ENCODE data around the gene ADRB1.

The ADRB1 gene

DNA sequence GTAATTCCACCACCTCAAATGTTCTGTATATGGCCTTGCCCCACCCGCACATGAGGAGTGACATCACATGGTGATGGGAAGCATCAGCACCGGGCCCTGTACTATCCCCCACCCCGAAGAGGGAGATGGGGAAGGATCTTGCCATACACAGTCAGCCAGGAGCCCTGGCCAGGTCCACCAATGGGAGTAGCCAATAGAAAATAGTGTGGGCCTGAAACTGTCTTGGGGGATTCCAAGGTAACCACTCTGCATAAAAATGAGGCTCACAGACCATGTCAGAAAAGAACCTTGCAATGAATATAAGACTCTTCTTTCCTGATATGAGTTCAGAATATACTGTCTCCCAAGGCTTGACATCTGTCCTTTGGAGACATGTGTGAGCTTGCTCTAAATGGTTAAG lies 51.1 kb downstream of the ADRB1 start:
- no peak for DNase-seq (ENCODE audit: low read depth)

DNA sequence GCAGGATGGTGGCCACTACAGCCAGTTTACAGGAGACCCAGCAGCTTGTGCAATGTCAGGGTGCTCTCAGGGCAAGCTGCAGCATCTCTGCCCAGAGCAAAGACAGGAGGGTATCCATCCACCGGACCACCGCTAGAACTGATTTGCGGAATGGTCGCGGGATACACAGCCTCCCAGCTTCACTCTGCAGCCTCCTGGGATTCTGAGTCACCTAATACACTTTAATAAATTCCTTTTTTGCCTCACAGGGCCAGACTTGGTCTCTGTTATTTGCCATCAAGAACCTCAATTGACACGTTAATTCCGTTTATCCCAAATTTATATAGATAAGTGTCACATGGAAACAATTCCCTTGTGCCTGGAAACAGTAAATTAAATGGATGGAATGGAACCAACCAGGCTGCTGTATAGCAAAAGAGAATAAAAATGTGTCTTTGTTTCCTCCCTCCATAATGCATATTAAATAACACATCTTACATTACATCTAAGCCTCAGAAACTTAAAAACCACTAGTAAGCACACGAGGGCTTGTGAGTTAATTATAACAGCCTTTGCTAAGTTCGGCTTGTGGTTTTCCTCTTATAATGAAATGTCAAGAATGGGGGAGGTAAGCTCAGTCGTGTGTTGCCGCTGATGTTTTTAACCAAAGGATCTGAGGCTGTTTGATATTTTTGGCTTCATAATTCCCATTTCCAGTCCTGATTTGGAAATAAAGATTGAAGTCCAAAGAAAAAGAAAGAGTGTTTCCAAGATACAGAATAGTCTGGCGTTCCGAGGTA lies 52.1 kb downstream of the ADRB1 start:
- DNase-seq (ENCODE audit: low read depth), result no peak

All from GM04503 (cell line).